Neural cell (in vitro differentiated cells): ENCODE results near the gene CLK4. TPM values are rescaled to one million over a fixed set of nuclear protein-coding genes. Genes with fewer than 3 reads are reported as not detected.

ENCODE experiments used
- H2AFZ ChIP-seq: fragments of 200-600, 300-800 bp; sonication (generic), shearing (Covaris generic); 2 replicates; pipeline ENCODE4 v1.6.0; 2014; ENCODE audit warnings: low read depth, mild to moderate bottlenecking, antibody characterized with exemption, low read length, moderate library complexity
- H3F3A ChIP-seq: fragments of 200-600 bp; shearing (Covaris generic); 2 replicates; pipeline ENCODE4 v1.6.1; 2016; ENCODE audit warnings: mild to moderate bottlenecking, moderate library complexity, mixed read lengths, antibody characterized with exemption, low read length; ENCODE audit not compliant: insufficient read depth, poor library complexity, severe bottlenecking
- H3K27ac ChIP-seq: fragments of 200-600, 300-800 bp; sonication (generic), shearing (Covaris generic); 2 replicates; pipeline ENCODE4 v1.5.1; 2014; ENCODE audit warnings: mild to moderate bottlenecking, low read length, moderate library complexity
- H3K27me3 ChIP-seq: fragments of 300-800, 200-600 bp; sonication (generic), shearing (Covaris generic); 2 replicates; pipeline ENCODE4 v1.6.0; 2014; ENCODE audit warnings: mild to moderate bottlenecking, low read depth, low read length, moderate library complexity; ENCODE audit not compliant: insufficient read depth
- H3K36me3 ChIP-seq: fragments of 300-800, 200-600 bp; sonication (generic), shearing (Covaris generic); 2 replicates; pipeline ENCODE4 v1.5.1; 2014; ENCODE audit warnings: mild to moderate bottlenecking, antibody characterized with exemption, low read length, moderate library complexity; ENCODE audit not compliant: insufficient read depth
- H3K4me2 ChIP-seq: fragments of 300-800, 200-600 bp; sonication (generic), shearing (Covaris generic); 2 replicates; pipeline ENCODE4 v1.6.0; 2014; ENCODE audit warnings: mild to moderate bottlenecking, low read length
- H3K4me3 ChIP-seq: fragments of 300-800, 200-600 bp; sonication (generic), shearing (Covaris generic); 2 replicates; pipeline ENCODE4 v1.5.1; 2014; ENCODE audit warnings: mild to moderate bottlenecking, low read length, moderate library complexity
- H3K79me2 ChIP-seq: fragments of 200-600 bp; shearing (Covaris generic); replicated peaks from 2 replicates; pipeline ENCODE4 v1.6.0; 2014; ENCODE audit warnings: mild to moderate bottlenecking, low read length, moderate library complexity; ENCODE audit not compliant: insufficient read depth
- H3K9ac ChIP-seq: fragments of 300-800, 200-600 bp; sonication (generic), shearing (Covaris generic); 2 replicates; pipeline ENCODE4 v1.6.1; 2016; ENCODE audit warnings: mild to moderate bottlenecking, low read length, mixed read lengths
- H3K9me2 ChIP-seq: fragments of 200-600 bp; shearing (Covaris generic); 2 replicates; pipeline ENCODE4 v1.6.1; 2016; ENCODE audit warnings: mild to moderate bottlenecking, low read length, mixed read lengths; ENCODE audit not compliant: insufficient read depth
- H3K9me3 ChIP-seq: fragments of 200-600, 300-800 bp; sonication (generic), shearing (Covaris generic); 2 replicates; pipeline ENCODE4 v1.6.1; 2016; ENCODE audit warnings: mild to moderate bottlenecking, mixed run types, low read length, moderate library complexity, mixed read lengths
- H4K20me1 ChIP-seq: fragments of 200-600 bp; shearing (Covaris generic); 2 replicates; pipeline ENCODE4 v1.6.1; 2016; ENCODE audit warnings: mild to moderate bottlenecking, mixed run types; ENCODE audit not compliant: insufficient read depth
- EP300 ChIP-seq: fragments of 450-650 bp; conservative IDR thresholded peaks from 2 replicates; pipeline ENCODE4 v1.6.1; 2014; ENCODE audit warnings: antibody characterized with exemption, mild to moderate bottlenecking, moderate library complexity; ENCODE audit not compliant: poor library complexity, severe bottlenecking
- EZH2 ChIP-seq: fragments of 200-600, 300-800 bp; shearing (Covaris generic), sonication (generic); IDR thresholded peaks from 2 replicates; pipeline ENCODE4 v1.6.1; 2014; ENCODE audit warnings: antibody characterized with exemption, low read length, borderline replicate concordance, mild to moderate bottlenecking; ENCODE audit not compliant: insufficient read depth, poor library complexity, severe bottlenecking
- MXI1 ChIP-seq: fragments of 450-650 bp; conservative IDR thresholded peaks from 2 replicates; pipeline ENCODE4 v1.6.1; 2014; ENCODE audit warnings: antibody characterized with exemption, mild to moderate bottlenecking; ENCODE audit not compliant: poor library complexity, severe bottlenecking
- POLR2AphosphoS5 ChIP-seq: IDR thresholded peaks from 2 replicates; pipeline ENCODE4 v1.6.1; 2012
- RAD21 ChIP-seq: fragments of 450-650 bp; conservative IDR thresholded peaks from 2 replicates; pipeline ENCODE4 v1.6.1; 2014; ENCODE audit warnings: antibody characterized with exemption, mild to moderate bottlenecking, moderate library complexity
- SMC3 ChIP-seq: fragments of 450-650 bp; conservative IDR thresholded peaks from 2 replicates; pipeline ENCODE4 v1.6.1; 2014; ENCODE audit warnings: antibody characterized with exemption, mild to moderate bottlenecking, moderate library complexity; ENCODE audit not compliant: poor library complexity
- TAF1 ChIP-seq: IDR thresholded peaks from 2 replicates; pipeline ENCODE4 v1.6.1; 2012; ENCODE audit warnings: low read depth
- polyA plus RNA-seq: library from polyadenylated mRNA; depleted of rRNA; stranded (reverse); fragments of >200 nt; gene quantifications from 2 replicates; pipeline ENCODE4 v1.2.3, GENCODE V29; 2014
- small RNA-seq, 3 experiments: library from RNA; depleted of rRNA; stranded (forward); fragments of <200 nt; gene quantifications; one replicate each; pipeline ENCODE3, GENCODE V24; 2012
- TF ChIP-seq, protein P1 (sequence below): fragments of 450-650 bp; IDR thresholded peaks from 2 replicates; pipeline ENCODE4 v1.5.1; 2014; ENCODE audit warnings: antibody characterized with exemption, mild to moderate bottlenecking, moderate library complexity; ENCODE audit not compliant: poor library complexity, severe bottlenecking
- TF ChIP-seq, protein P2 (sequence below): IDR thresholded peaks from 2 replicates; pipeline ENCODE4 v1.6.1; 2012; ENCODE audit warnings: borderline replicate concordance

CLK4 gene
- polyA plus RNA-seq, 1 donor from 2014 or later = 115 TPM

- no peak for TF ChIP-seq EP300
- no peaks in the 10 kb centered on the region for H3F3A ChIP-seq
- H2AFZ ChIP-seq = no peak overlapping the region
- H4K20me1 ChIP-seq = no peaks in the 10 kb centered on the region
- no peak overlapping the region for H3K4me3 ChIP-seq
- H3K9me3 ChIP-seq = no peaks in the 10 kb centered on the region
- no peak overlapping the region for H3K27ac ChIP-seq
- no peak overlapping the region for H3K9ac ChIP-seq
- H3K9me2 ChIP-seq = no peaks in the 10 kb centered on the region
- H3K4me2 ChIP-seq = no peak overlapping the region
- no peaks in the 10 kb centered on the region for H3K36me3 ChIP-seq
- H3K79me2 ChIP-seq = no peaks in the 10 kb centered on the region
- H3K27me3 ChIP-seq = peaks cover 5% of the 10 kb centered on the region
Observed at GRCh38 chr5:178554311-178554710, 72.5 kb downstream of the CLK4 start.

DNA sequence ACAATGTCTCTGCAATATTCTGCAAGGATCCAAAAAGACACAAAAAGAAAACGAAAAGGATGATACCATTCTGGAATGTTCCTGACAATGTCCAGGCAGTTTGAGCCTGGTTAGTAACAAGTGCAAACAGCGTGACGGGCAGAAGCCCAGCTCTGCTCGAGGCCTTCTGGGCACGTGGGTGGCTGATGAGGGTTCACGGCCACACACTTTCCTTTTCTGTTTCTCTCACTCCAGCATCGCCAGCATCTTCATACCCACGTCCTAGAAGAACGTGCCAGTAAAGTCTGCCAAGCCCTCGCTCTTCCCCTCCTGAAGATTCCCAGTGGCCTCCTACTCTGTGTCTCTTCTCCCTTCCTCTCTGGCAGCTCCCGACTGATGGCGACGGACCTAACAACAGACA is 73.3 kb downstream of the CLK4 start:
- Histone ChIP-seq H3K27ac (no peak overlapping the region), H3K4me2 (no peak overlapping the region), H3K9me2 (no peaks in the 10 kb centered on the region), H3K79me2 (no peaks in the 10 kb centered on the region), H2AFZ (no peak overlapping the region), H3K36me3 (no peaks in the 10 kb centered on the region), H3K9me3 (no peaks in the 10 kb centered on the region), H3K27me3 (peaks cover 5% of the 10 kb centered on the region), H3K4me3 (no peak overlapping the region), H3K9ac (no peak overlapping the region), H3F3A (no peaks in the 10 kb centered on the region), H4K20me1 (no peaks in the 10 kb centered on the region)
- TF ChIP-seq POLR2AphosphoS5 (no peak), EZH2 (no peak), MXI1 (no peak), TAF1 (no peak), SMC3 (no peak), EP300 (no peak), RAD21 (no peak)
- TF ChIP-seq, protein P1, sequence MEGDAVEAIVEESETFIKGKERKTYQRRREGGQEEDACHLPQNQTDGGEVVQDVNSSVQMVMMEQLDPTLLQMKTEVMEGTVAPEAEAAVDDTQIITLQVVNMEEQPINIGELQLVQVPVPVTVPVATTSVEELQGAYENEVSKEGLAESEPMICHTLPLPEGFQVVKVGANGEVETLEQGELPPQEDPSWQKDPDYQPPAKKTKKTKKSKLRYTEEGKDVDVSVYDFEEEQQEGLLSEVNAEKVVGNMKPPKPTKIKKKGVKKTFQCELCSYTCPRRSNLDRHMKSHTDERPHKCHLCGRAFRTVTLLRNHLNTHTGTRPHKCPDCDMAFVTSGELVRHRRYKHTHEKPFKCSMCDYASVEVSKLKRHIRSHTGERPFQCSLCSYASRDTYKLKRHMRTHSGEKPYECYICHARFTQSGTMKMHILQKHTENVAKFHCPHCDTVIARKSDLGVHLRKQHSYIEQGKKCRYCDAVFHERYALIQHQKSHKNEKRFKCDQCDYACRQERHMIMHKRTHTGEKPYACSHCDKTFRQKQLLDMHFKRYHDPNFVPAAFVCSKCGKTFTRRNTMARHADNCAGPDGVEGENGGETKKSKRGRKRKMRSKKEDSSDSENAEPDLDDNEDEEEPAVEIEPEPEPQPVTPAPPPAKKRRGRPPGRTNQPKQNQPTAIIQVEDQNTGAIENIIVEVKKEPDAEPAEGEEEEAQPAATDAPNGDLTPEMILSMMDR = no peak
- TF ChIP-seq, protein P2, sequence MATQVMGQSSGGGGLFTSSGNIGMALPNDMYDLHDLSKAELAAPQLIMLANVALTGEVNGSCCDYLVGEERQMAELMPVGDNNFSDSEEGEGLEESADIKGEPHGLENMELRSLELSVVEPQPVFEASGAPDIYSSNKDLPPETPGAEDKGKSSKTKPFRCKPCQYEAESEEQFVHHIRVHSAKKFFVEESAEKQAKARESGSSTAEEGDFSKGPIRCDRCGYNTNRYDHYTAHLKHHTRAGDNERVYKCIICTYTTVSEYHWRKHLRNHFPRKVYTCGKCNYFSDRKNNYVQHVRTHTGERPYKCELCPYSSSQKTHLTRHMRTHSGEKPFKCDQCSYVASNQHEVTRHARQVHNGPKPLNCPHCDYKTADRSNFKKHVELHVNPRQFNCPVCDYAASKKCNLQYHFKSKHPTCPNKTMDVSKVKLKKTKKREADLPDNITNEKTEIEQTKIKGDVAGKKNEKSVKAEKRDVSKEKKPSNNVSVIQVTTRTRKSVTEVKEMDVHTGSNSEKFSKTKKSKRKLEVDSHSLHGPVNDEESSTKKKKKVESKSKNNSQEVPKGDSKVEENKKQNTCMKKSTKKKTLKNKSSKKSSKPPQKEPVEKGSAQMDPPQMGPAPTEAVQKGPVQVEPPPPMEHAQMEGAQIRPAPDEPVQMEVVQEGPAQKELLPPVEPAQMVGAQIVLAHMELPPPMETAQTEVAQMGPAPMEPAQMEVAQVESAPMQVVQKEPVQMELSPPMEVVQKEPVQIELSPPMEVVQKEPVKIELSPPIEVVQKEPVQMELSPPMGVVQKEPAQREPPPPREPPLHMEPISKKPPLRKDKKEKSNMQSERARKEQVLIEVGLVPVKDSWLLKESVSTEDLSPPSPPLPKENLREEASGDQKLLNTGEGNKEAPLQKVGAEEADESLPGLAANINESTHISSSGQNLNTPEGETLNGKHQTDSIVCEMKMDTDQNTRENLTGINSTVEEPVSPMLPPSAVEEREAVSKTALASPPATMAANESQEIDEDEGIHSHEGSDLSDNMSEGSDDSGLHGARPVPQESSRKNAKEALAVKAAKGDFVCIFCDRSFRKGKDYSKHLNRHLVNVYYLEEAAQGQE = no peak

Small RNAs within 50 kb of the gene (small RNA-seq; reads per million reads assigned to genes)
- gene RN7SKP70 = 0 reads per million in 3 experiments

Other genes starting within 250 kb of the CLK4 start
- 0.12 TPM in 1 of 2 replicates, not detected in the other for gene COL23A1, start 36.7 kb downstream of the CLK4 start, polyA plus RNA-seq
- 32.7 and 36.2 TPM in 2 replicates for gene ZNF354A, start 103.6 kb upstream of the CLK4 start, polyA plus RNA-seq
- gene ZNF354B, start 232.9 kb upstream of the CLK4 start, polyA plus RNA-seq = 30.0 and 35.1 TPM in 2 replicates